ENCODE data around the gene C1S. TPM values are rescaled to one million over a fixed set of nuclear protein-coding genes. Genes with fewer than 3 reads are reported as not detected.

C1S gene
- total and polyA plus RNA-seq, 2 donors (not counting 3 experiments of a cell fraction or from before 2014, with no cell fraction given): 0.32 to 0.38 TPM

GRCh38 chr12:7068240-7068993 lies 7.9 kb downstream of the C1S start:
- FAIRE-seq (no peak), DNase-seq (ENCODE audit: low read depth, low spot score) (no peak)
- intact Hi-C loops (cut with micrococcal nuclease): no loop called here
- Histone ChIP-seq H3K4me1 (ENCODE audit: control insufficient read depth, extremely low read depth, insufficient read depth, low read length) (no peaks in the 10 kb centered on the region), H2AFZ (ENCODE audit: low read depth, low read length) (no peak overlapping the region), H3K79me2 (ENCODE audit: control insufficient read depth, insufficient read depth, low read length) (no peaks in the 10 kb centered on the region), H3K27me3 (ENCODE audit: control insufficient read depth in 2 of 2, insufficient read depth in 2 of 2, low read length in 2 of 2) (peaks cover 17 to 36% of the 10 kb centered on the region in 2 experiments), H3K9me3 (replicated peaks; ENCODE audit: control insufficient read depth, insufficient read depth, low read length) (no peaks in the 10 kb centered on the region), H3K4me2 (ENCODE audit: insufficient read depth, low read length) (no peak overlapping the region), H4K20me1 (replicated peaks; ENCODE audit: control insufficient read depth, extremely low read depth, insufficient read depth, low read length) (no peaks in the 10 kb centered on the region), H3K9me1 (replicated peaks; ENCODE audit: control insufficient read depth, extremely low read depth, insufficient read depth, low read length) (no peaks in the 10 kb centered on the region), H3K36me3 (ENCODE audit: control insufficient read depth in 2 of 2, extremely low read depth in 1 of 2, insufficient read depth in 2 of 2, low read length in 2 of 2) (no peaks in the 10 kb centered on the region), H3K4me3 (replicated peaks in 1 of 3; ENCODE audit: insufficient read depth in 1 of 3, low read depth in 1 of 3, low read length in 3 of 3) (no peak overlapping the region), H3K9ac (replicated peaks; ENCODE audit: extremely low read depth, insufficient read depth, low read length) (no peak overlapping the region), H3K27ac (ENCODE audit: insufficient read depth, low read depth, low read length) (no peak overlapping the region)
- TF ChIP-seq POLR2AphosphoS5 (IDR thresholded peaks at IDR 0.05; ENCODE audit: insufficient read depth, low read depth, low read length) (no peak), EZH2 (IDR thresholded peaks at IDR 0.05; ENCODE audit: borderline replicate concordance, low read depth, low read length, severe bottlenecking) (no peak), GATA2 (IDR thresholded peaks at IDR 0.05; ENCODE audit: insufficient read depth, insufficient read length, low read depth, low read length) (no peak), MYC (IDR thresholded peaks at IDR 0.05; ENCODE audit: low read depth, low read length) (no peak)
- ChIA-PET CTCF (interaction anchor here (1.0 to 1.3 kb wide), 4 partner anchors 8 to 45 kb away, joined by 3 to 4 read pairs (median 3); partner anchors contain the start of gene C1S), POLR2A (no interaction called here)
- dilution Hi-C loops (cut with MboI; ENCODE audit: extremely low pct_ligation_motif_present, low sequenced_read_pairs): no loop called here
- BruUV-seq (replicated peaks): no TSS peak

- no peak for TF ChIP-seq MAX (IDR thresholded peaks at IDR 0.05; ENCODE audit: insufficient read depth, insufficient read length)
- TF ChIP-seq MYC (IDR thresholded peaks at IDR 0.05; ENCODE audit: low read depth, low read length): no peak
- TF ChIP-seq EZH2 (IDR thresholded peaks at IDR 0.05; ENCODE audit: borderline replicate concordance, low read depth, low read length, severe bottlenecking): no peak
- TF ChIP-seq POLR2AphosphoS5 (IDR thresholded peaks at IDR 0.05; ENCODE audit: insufficient read depth, low read depth, low read length): no peak
- no peak for TF ChIP-seq GATA2 (IDR thresholded peaks at IDR 0.05; ENCODE audit: insufficient read depth, insufficient read length, low read depth, low read length)
- TF ChIP-seq CTCF (IDR thresholded peaks at IDR 0.05; ENCODE audit: extremely low read depth in 1 of 2, insufficient read depth in 1 of 2, low read depth in 1 of 2, low read length in 2 of 2): no peak
- no peak for TF ChIP-seq POLR2A (IDR thresholded peaks at IDR 0.05; ENCODE audit: low read depth, low read length)
- TF ChIP-seq FOS (IDR thresholded peaks at IDR 0.05; ENCODE audit: borderline replicate concordance, insufficient read depth, low read length): no peak
- TF ChIP-seq JUN (IDR thresholded peaks at IDR 0.05; ENCODE audit: borderline replicate concordance, insufficient read depth, insufficient read length, low read depth): no peak
- H3K4me3 ChIP-seq (replicated peaks in 1 of 3; ENCODE audit: insufficient read depth in 1 of 3, low read depth in 1 of 3, low read length in 3 of 3): no peak overlapping the region
- no peak overlapping the region for H3K4me2 ChIP-seq (ENCODE audit: insufficient read depth, low read length)
- DNase-seq (ENCODE audit: low read depth, low spot score) (no peak), FAIRE-seq (no peak)
- POLR2A ChIA-PET: no interaction called here
- CTCF ChIA-PET: interaction anchor here (1.0 to 1.3 kb wide), 3 partner anchors 8 to 12 kb away, joined by 3 to 4 read pairs (median 3); partner anchors contain the start of gene C1S
- no peaks in the 10 kb centered on the region for H3K79me2 ChIP-seq (ENCODE audit: control insufficient read depth, insufficient read depth, low read length)
- H3K9ac ChIP-seq (replicated peaks; ENCODE audit: extremely low read depth, insufficient read depth, low read length): no peak overlapping the region
- no peaks in the 10 kb centered on the region for H3K9me3 ChIP-seq (replicated peaks; ENCODE audit: control insufficient read depth, insufficient read depth, low read length)
- BruUV-seq (replicated peaks): no TSS peak
- H3K9me1 ChIP-seq (replicated peaks; ENCODE audit: control insufficient read depth, extremely low read depth, insufficient read depth, low read length): no peaks in the 10 kb centered on the region
- H3K36me3 ChIP-seq (ENCODE audit: control insufficient read depth in 2 of 2, extremely low read depth in 1 of 2, insufficient read depth in 2 of 2, low read length in 2 of 2): no peaks in the 10 kb centered on the region
- peaks cover 19 to 34% of the 10 kb centered on the region in 2 experiments for H3K27me3 ChIP-seq (ENCODE audit: control insufficient read depth in 2 of 2, insufficient read depth in 2 of 2, low read length in 2 of 2)
- H2AFZ ChIP-seq (ENCODE audit: low read depth, low read length): no peak overlapping the region
- dilution Hi-C loops (cut with MboI; ENCODE audit: extremely low pct_ligation_motif_present, low sequenced_read_pairs) (no loop called here), intact Hi-C loops (cut with micrococcal nuclease) (no loop called here)
- H3K4me1 ChIP-seq (ENCODE audit: control insufficient read depth, extremely low read depth, insufficient read depth, low read length): no peaks in the 10 kb centered on the region
- H3K27ac ChIP-seq (ENCODE audit: insufficient read depth, low read depth, low read length): no peak overlapping the region
- H4K20me1 ChIP-seq (replicated peaks; ENCODE audit: control insufficient read depth, extremely low read depth, insufficient read depth, low read length): no peaks in the 10 kb centered on the region
Measured at GRCh38 chr12:7068994-7069346, 8.5 kb downstream of the C1S start.

Data from endothelial cell of umbilical vein (primary cell).